ENCODE measurements around the gene GAS2L1.
"Not testable (repeated sequence)": the region's sequence is repeated elsewhere in the genome, so short reads cannot be mapped to it uniquely, and the experiment has no call there.

Gene GAS2L1

DNA sequence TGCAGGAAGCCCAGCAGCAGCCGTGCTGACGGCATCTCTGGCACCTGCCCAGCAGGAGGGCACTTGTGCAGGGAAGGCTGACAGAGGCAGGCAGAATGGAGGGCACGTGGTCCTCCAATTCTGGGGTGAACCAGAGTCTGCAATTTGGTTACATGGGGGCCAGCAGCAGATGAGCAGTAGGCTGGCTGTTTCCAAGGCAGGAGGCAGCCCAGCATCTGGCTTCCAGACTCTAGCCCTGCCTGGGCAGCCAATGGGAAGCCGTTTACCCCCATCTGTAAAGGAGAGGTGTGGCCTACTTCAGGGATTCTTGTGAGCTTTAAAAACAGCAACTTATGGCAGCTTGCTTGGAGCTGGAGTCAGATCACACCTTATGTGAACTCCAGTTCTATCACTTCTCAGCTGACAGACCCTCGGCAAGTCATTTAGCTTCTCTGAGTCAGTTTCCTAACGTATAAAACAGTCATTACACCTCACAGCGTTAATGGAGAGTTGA lies 36.9 kb downstream of the GAS2L1 start:
- DNase-seq: no peak

DNA sequence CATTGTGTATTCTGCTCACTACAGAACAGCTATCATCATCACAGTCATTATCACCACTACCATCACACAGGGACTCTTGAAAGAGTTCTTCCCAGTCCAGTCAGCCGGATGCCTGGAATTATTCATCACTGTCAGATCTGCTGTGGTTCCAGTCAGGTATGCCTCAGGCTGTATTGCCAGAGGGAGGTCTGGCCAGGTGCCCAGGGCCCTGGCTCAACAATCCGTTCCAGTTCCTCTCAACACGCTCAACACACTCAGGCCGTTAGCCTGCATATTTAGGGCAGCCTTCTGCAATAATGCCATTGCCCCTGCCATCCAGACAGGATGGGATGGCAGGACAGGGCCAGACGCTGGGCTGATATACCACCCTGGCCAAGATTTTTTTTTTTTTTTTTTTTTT lies 37.7 kb downstream of the GAS2L1 start:
- DNase-seq: no peak

- not testable (repeated sequence) for DNase-seq
These were observed 38.4 kb downstream of the GAS2L1 start for GRCh38 chr22:29344889-29345288.

- DNase-seq: no peak
These were observed 39.5 kb downstream of the GAS2L1 start for GRCh38 chr22:29345932-29346331.

DNA sequence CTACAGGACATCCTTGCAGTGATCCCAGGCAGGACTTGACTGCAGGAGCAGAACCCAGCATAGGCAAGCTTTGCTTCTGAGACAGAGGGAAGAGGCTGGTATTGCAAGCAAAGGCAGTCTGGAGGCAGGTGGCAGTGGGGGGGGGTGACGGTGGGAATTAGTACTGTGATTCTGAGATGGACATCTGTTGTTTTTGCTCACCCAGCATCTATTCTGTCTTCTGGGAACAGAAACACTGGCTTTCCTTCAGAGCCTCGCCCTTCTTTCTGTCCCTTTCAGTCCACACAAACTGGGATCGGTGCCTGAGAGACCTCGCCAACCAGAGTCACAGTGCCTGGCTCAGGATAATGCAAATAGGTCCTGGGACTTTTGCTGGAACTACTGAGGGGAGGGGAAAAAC lies 40.2 kb downstream of the GAS2L1 start:
- no peak for DNase-seq

GRCh38 chr22:29348041-29348440 lies 41.6 kb downstream of the GAS2L1 start:
- no peak for DNase-seq

DNA sequence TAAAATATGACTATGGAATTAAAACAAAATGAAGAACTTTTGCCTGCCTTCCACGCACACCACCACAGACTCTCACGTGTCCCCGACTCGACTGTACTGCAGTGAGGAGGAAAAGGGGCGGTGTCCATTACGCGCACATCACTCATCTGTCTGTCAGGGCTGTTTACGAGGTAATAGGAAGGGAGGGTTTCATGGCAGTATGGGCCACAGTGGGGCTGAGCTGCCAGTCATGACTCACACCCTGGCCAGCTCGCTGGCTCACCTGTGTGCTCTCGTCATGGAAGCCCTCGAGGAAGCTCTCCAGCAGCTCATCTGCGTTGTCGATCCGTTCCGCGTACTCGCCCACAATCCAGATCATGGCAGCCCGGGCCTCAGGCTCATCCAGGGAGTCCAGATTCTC lies 42.5 kb downstream of the GAS2L1 start:
- no peak for DNase-seq

GRCh38 chr22:29351042-29351441 lies 44.6 kb downstream of the GAS2L1 start:
- no peak for DNase-seq

DNA sequence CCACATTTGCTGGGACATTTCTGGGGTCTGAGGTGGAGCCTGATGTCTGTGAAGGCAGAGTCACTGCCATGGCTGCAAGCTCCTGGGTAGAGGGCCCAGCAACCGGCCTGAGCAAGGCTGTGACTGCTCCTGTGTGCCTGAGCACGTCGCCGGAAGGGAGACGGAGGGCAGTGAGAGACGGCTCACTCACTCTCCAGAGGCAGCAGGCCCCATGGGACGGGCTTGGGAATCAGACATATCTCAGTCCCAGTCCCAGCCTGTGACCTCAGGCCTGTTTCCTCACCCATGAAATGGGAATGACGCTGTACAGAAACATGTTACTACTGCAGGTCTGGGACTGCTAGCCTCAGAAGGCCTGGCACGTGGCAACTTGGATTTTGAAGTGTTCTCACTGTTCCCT lies 45.4 kb downstream of the GAS2L1 start:
- no peak for DNase-seq

GRCh38 chr22:29352778-29353177 lies 46.3 kb downstream of the GAS2L1 start:
- no peak for DNase-seq

DNA sequence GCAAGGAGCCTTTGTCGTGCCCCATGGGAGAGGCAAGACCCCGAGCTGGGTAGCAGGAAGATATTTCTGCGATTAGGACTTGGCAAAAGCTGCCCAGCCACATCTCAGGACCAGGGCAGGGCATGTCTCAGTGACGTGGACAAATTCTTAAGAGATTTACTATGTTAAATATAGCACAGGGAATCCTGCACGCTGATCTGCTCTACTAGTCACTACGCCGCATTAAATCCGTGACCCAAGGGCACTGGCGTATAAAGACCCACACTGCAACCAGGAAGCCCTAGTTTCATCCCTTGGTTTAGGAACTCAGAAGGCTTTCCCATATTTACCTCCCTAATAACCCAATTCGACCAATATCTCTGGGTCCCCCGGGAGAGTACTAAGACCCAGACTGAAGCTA lies 46.8 kb downstream of the GAS2L1 start:
- DNase-seq: no peak

GRCh38 chr22:29353860-29354259 lies 47.4 kb downstream of the GAS2L1 start:
- no peak for DNase-seq

DNA sequence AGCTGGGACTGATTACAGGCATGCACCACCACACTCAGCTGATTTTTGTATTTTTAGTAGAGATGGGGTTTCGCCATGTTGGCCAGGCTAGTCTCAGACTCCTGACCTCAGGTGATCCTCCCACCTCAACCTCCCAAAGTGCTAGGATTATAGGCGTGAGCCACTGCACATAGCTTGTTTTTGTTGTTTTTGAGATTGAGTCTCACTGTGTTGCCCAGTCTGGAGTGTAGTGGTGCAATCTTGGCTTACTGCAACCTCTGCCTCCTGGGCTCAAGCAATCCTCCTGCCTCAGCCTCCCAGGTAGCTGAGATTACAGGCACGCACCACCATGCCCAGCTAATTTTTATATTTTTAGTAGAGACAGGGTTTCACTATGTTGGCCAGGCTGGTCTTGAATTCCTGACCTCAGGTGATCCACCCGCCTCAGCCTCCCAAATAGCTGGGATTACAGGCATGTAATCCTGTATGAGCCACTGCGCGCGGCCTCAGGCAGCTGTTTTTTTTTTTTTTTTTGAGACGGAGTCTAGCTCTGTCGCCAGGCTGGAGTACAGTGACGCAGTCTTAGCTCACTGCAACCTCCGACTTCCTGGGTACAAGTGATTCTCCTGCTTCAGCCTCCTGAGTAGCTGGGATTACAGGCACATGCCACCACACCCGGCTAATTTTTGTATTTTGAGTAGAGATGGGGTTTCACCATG lies 50.9 kb downstream of the GAS2L1 start:
- DNase-seq: not testable (repeated sequence)

DNA sequence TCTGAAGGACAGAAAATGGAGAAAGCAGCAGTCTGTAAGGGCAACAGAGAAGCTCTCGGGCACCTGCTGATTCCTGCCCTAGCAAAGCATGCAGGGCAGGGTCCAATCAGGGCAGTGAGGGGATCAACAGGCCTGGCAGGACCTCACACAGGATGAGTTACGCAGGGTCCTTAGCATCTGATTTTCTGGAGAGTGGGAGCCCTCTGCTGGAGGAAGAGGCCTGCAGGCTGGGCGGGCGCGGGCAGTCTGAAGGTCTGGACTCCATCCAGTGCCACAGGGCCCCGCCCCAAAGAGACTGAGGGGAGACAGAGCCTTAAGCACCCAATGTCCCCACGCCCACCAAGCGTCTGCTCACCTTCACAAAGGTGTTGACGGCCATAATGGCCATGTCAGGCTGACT lies 53.0 kb downstream of the GAS2L1 start:
- no peak for DNase-seq
